Fibroblast of lung (primary cell): ENCODE measurements around the gene SRCIN1. TPM values are rescaled to one million over a fixed set of nuclear protein-coding genes. Genes with fewer than 3 reads are reported as not detected.
"Not testable (repeated sequence)": the region's sequence is repeated elsewhere in the genome, so short reads cannot be mapped to it uniquely, and the experiment has no call there.

Experiments
- DNase-seq, 2 donors: peaks; one replicate each; pipeline versions ENCODE4 v3.0.0 to v3.0.0-alpha.2; 2010; ENCODE audit warnings: low read depth in 2 of 2
- H2AFZ ChIP-seq: 2 replicates; pipeline ENCODE4 v1.5.1; 2012; ENCODE audit warnings: low read length, control low read depth, inconsistent platforms
- H3K27ac ChIP-seq: 2 replicates; pipeline ENCODE4 v1.5.1; 2011; ENCODE audit warnings: low read length, control low read depth; ENCODE audit not compliant: insufficient read depth
- H3K27me3 ChIP-seq: 2 replicates; pipeline ENCODE4 v1.5.1; 2011; ENCODE audit warnings: mild to moderate bottlenecking, low read length; ENCODE audit not compliant: control insufficient read depth, insufficient read depth
- H3K36me3 ChIP-seq: 2 replicates; pipeline ENCODE4 v1.5.1; 2011; ENCODE audit warnings: low read length; ENCODE audit not compliant: control insufficient read depth, insufficient read depth
- H3K4me1 ChIP-seq: 2 replicates; pipeline ENCODE4 v1.5.1; 2011; ENCODE audit warnings: low read length; ENCODE audit not compliant: control insufficient read depth, insufficient read depth; ENCODE audit errors: extremely low read depth
- H3K4me2 ChIP-seq: 2 replicates; pipeline ENCODE4 v1.5.1; 2011; ENCODE audit warnings: low read length, control low read depth; ENCODE audit not compliant: insufficient read depth; ENCODE audit errors: extremely low read depth
- H3K4me3 ChIP-seq, 4 experiments: fragments of 200-600 bp in 1 of 4; sonication (generic) in 1 of 4; replicated peaks in 1 of 4; 2 replicates each; pipeline ENCODE4 v1.5.1; 2011 to 2016; ENCODE audit warnings: low read length in 4 of 4, low read depth in 3 of 4, mild to moderate bottlenecking in 3 of 4, control low read depth in 2 of 4, inconsistent platforms in 1 of 4, mixed read lengths in 1 of 4; ENCODE audit not compliant: insufficient read depth in 1 of 4; ENCODE audit errors: control extremely low read depth in 1 of 4
- H3K79me2 ChIP-seq: 2 replicates; pipeline ENCODE4 v1.5.1; 2012; ENCODE audit warnings: mild to moderate bottlenecking, low read length, inconsistent platforms; ENCODE audit not compliant: control insufficient read depth, insufficient read depth
- H3K9ac ChIP-seq: 2 replicates; pipeline ENCODE4 v1.5.1; 2011; ENCODE audit warnings: mild to moderate bottlenecking, low read length, control low read depth; ENCODE audit not compliant: insufficient read depth
- H3K9me3 ChIP-seq: 2 replicates; pipeline ENCODE4 v1.5.1; 2012; ENCODE audit warnings: low read depth, low read length; ENCODE audit not compliant: control insufficient read depth, insufficient read depth
- H4K20me1 ChIP-seq: 2 replicates; pipeline ENCODE4 v1.5.1; 2011; ENCODE audit warnings: low read length; ENCODE audit not compliant: control insufficient read depth, insufficient read depth; ENCODE audit errors: extremely low read depth
- CTCF ChIP-seq, 2 donors: IDR thresholded peaks in 1 of 2; conservative IDR thresholded peaks in 1 of 2; 1 replicate in 1 of 2; 2 replicates in 1 of 2; pipeline ENCODE4 v1.5.1; 2011 to 2012; ENCODE audit warnings: low read length in 2 of 2, control low read depth in 1 of 2, inconsistent platforms in 1 of 2, low read depth in 1 of 2, mild to moderate bottlenecking in 1 of 2
- EZH2 ChIP-seq: IDR thresholded peaks from 2 replicates; pipeline ENCODE4 v1.5.1; 2012; ENCODE audit warnings: low read length, control low read depth, mild to moderate bottlenecking; ENCODE audit errors: missing control alignments
- polyA plus RNA-seq, 2 donors: library from polyadenylated mRNA; depleted of rRNA in 1 of 2; stranded (reverse) in 1 of 2; unstranded in 1 of 2; fragments of >200 nt; gene quantifications; 2 replicates each; pipeline ENCODE4 v1.2.1, GENCODE V29; 2011 to 2012; ENCODE audit warnings: missing spikeins in 1 of 2
- total RNA-seq: library from RNA; depleted of rRNA; stranded (reverse); fragments of >200 nt; gene quantifications from 2 replicates; pipeline ENCODE4 v1.2.1, GENCODE V29; 2014

SRCIN1 gene
- total and polyA plus RNA-seq, 2 donors (not counting 1 experiment from before 2014, with no cell fraction given) = under 0.01 TPM; not detected in 1

GRCh38 chr17:38498353-38498752 lies 107.4 kb downstream of the SRCIN1 start:
- Histone ChIP-seq H3K4me2 (no peak overlapping the region), H3K36me3 (peaks cover 15% of the 10 kb centered on the region)
- TF ChIP-seq EZH2 (no peak), CTCF (conservative IDR thresholded peaks at IDR 0.05 in 1 of 2, IDR thresholded peaks at IDR 0.05 in 1 of 2; ENCODE audit: low read depth in 1 of 2, low read length in 2 of 2) (no peak)

DNA sequence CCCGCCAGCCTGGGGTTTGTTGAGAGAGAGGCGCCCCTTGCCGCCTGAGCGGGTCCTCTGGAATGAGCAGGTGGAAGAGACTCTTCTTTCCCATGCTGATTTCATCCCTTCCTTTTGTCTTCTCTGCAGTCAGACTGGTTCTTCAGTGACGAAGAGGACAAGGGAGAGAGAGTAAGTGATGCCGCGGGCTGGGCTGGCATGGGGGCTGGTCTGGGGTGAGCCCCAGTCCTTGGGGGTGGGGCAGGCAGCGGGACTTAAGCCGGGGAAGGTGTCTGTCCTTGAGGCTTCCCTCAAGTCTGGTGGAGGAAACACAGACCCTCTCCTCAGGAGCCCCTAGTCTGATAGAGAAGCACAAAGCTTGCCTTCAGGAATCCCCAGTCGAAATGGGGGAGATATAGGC lies 108.1 kb downstream of the SRCIN1 start:
- DNase-seq, H3K4me2 ChIP-seq, H3K79me2 ChIP-seq, H3K27ac ChIP-seq, H3K9me3 ChIP-seq, H3K4me1 ChIP-seq, H3K9ac ChIP-seq, H2AFZ ChIP-seq, H3K27me3 ChIP-seq, H3K4me3 ChIP-seq, H4K20me1 ChIP-seq: not testable (repeated sequence)
- H3K36me3 ChIP-seq = peaks cover 13% of the 10 kb centered on the region

More at GRCh38 chr17:38498353-38498752, 107.4 kb downstream of the SRCIN1 start:
- DNase-seq = no peak
- Histone ChIP-seq H3K79me2 (no peaks in the 10 kb centered on the region), H3K9me3 (no peaks in the 10 kb centered on the region), H3K4me1 (no peaks in the 10 kb centered on the region), H3K4me3 (no peak overlapping the region), H3K27ac (no peak overlapping the region), H2AFZ (no peak overlapping the region), H3K27me3 (no peaks in the 10 kb centered on the region), H3K9ac (no peak overlapping the region), H4K20me1 (no peaks in the 10 kb centered on the region)

DNA sequence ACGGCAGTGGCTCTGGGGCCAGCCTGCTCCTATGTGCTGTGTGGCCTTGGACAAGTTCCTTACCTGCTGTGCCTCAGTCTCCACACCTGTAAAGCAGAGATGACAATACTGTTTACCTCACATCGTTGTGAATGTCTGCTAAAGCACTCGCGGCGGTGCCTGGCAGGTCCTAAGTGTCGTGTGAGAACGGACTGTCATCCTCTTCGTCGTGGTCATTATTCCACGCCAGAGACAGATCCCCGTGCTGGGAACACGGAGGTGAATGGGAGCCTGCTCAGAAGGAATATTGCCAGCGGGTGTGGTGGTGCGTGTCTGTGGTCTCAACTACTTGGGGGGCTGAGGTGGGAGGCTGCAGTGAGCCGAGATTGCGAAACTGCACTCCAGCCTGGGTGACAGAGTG lies 111.6 kb downstream of the SRCIN1 start:
- H3K36me3 ChIP-seq = peaks cover 22% of the 10 kb centered on the region
- not testable (repeated sequence) for H4K20me1 ChIP-seq, H3K27ac ChIP-seq, H3K4me1 ChIP-seq, H3K27me3 ChIP-seq, DNase-seq, H3K9me3 ChIP-seq, H3K9ac ChIP-seq, H3K79me2 ChIP-seq, H3K4me2 ChIP-seq, H2AFZ ChIP-seq, H3K4me3 ChIP-seq

DNA sequence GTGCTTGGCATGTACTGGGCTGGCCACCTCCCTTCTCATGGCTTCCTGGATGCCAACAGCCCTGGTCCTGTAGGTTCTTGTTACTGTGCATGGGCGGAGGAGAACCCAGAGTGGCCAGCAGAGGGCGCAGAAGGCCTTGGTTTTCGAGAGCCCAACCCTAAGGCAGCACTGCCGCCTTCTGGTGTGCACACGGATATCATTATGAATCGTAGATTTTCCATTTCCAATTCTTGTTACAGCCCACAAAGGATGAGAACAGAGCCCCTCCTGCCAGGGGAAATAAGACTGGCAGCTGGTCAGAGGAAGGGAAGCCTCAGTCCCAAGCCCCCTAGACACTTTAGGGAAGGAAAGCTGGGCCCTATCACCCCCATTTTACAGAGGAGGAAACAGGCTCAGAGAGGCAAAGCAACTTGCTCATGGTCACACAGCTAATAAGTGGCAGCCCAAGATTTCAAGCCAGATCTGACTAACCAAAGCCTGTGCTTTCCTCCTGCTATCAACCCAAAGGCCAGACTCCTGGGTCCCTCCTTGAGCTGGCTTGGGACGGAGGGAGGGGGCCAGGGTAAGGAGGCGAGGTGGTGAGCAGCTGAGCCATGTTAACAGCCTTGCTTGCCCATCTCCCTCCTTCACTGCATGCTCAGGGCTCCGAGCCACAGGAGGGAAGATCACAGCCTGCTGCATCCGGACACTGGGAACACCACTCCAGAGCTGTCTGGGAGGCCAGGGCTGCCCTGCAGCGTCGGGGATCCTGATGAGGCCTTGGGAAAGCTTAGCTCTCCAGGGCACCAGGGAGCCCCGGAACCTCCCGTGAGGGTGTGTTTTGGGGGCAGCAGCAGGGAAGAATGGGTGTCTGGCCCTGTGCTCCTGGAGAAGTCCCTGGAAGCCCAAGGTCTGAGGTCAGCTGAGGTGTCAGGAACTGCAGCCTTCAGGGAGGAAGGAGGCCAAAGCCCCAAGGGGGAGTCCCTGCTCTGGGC lies 113.4 kb downstream of the SRCIN1 start:
- H3K27ac ChIP-seq, H3K79me2 ChIP-seq: not testable (repeated sequence)
- peaks cover 13% of the 10 kb centered on the region for H3K36me3 ChIP-seq

More for the DNA sequence above, 113.4 kb downstream of the SRCIN1 start:
- not testable (repeated sequence) for H3K9me3 ChIP-seq, H3K27me3 ChIP-seq, H3K4me3 ChIP-seq, H4K20me1 ChIP-seq, H3K4me1 ChIP-seq, H2AFZ ChIP-seq, H3K4me2 ChIP-seq, H3K9ac ChIP-seq
- TF ChIP-seq CTCF (conservative IDR thresholded peaks at IDR 0.05 in 1 of 2, IDR thresholded peaks at IDR 0.05 in 1 of 2; ENCODE audit: low read depth in 1 of 2, low read length in 2 of 2) = peak; percentile 64 to 83
- DNase-seq = peak; percentile 74 to 87
